ENCODE data around the gene HIVEP2. TPM values are rescaled to one million over a fixed set of nuclear protein-coding genes. Genes with fewer than 3 reads are reported as not detected.

The HIVEP2 gene
- total RNA-seq, 1 donor from 2014 or later: 11.8 TPM

- peaks cover 7% of the 10 kb centered on the region for H3K4me1 Mint-ChIP-seq (ENCODE audit: low read depth)
- peaks cover 1% of the 10 kb centered on the region for H3K36me3 Mint-ChIP-seq (ENCODE audit: insufficient read depth)
- no peak for DNase-seq (ENCODE audit: low spot score, unreplicated experiment)
- H3K27ac Mint-ChIP-seq: no peak overlapping the region
- no peaks in the 10 kb centered on the region for H3K27me3 Mint-ChIP-seq
- TF ChIP-seq CTCF (IDR thresholded peaks at IDR 0.05; ENCODE audit: unreplicated experiment): no peak
- H3K4me3 Mint-ChIP-seq (ENCODE audit: low read depth): no peak overlapping the region
- H3K9me3 Mint-ChIP-seq (ENCODE audit: low read depth): no peaks in the 10 kb centered on the region
Observed at GRCh38 chr6:142830116-142830710, 114.8 kb downstream of the HIVEP2 start.

- Mint-ChIP-seq H3K27me3 (no peaks in the 10 kb centered on the region), H3K9me3 (ENCODE audit: low read depth) (no peaks in the 10 kb centered on the region), H3K36me3 (ENCODE audit: insufficient read depth) (peaks cover 1% of the 10 kb centered on the region), H3K27ac (no peak overlapping the region), H3K4me3 (ENCODE audit: low read depth) (no peak overlapping the region), H3K4me1 (ENCODE audit: low read depth) (peaks cover 7% of the 10 kb centered on the region)
- DNase-seq (ENCODE audit: low spot score, unreplicated experiment): no peak
- no peak for TF ChIP-seq CTCF (IDR thresholded peaks at IDR 0.05; ENCODE audit: unreplicated experiment)
Observed at GRCh38 chr6:142829556-142829955, 115.4 kb downstream of the HIVEP2 start.

- no peaks in the 10 kb centered on the region for H3K27me3 Mint-ChIP-seq
- H3K4me3 Mint-ChIP-seq (ENCODE audit: low read depth): no peak overlapping the region
- H3K4me1 Mint-ChIP-seq (ENCODE audit: low read depth): peaks cover 7% of the 10 kb centered on the region
- no peak for DNase-seq (ENCODE audit: low spot score, unreplicated experiment)
- H3K9me3 Mint-ChIP-seq (ENCODE audit: low read depth): no peaks in the 10 kb centered on the region
- H3K36me3 Mint-ChIP-seq (ENCODE audit: insufficient read depth): peaks cover 1% of the 10 kb centered on the region
- no peak for TF ChIP-seq CTCF (IDR thresholded peaks at IDR 0.05; ENCODE audit: unreplicated experiment)
- no peak overlapping the region for H3K27ac Mint-ChIP-seq
Observed at GRCh38 chr6:142827991-142828390, 117.0 kb downstream of the HIVEP2 start.

GRCh38 chr6:142827369-142827768, 117.6 kb downstream of the HIVEP2 start:
- no peaks in the 10 kb centered on the region for H3K27me3 Mint-ChIP-seq
- H3K4me3 Mint-ChIP-seq (ENCODE audit: low read depth): no peak overlapping the region
- peaks cover 7% of the 10 kb centered on the region for H3K4me1 Mint-ChIP-seq (ENCODE audit: low read depth)
- no peak overlapping the region for H3K27ac Mint-ChIP-seq
- H3K9me3 Mint-ChIP-seq (ENCODE audit: low read depth): no peaks in the 10 kb centered on the region
- DNase-seq (ENCODE audit: low spot score, unreplicated experiment): no peak
- TF ChIP-seq CTCF (IDR thresholded peaks at IDR 0.05; ENCODE audit: unreplicated experiment): no peak
- H3K36me3 Mint-ChIP-seq (ENCODE audit: insufficient read depth): peaks cover 3% of the 10 kb centered on the region

GRCh38 chr6:142825760-142826159, 119.2 kb downstream of the HIVEP2 start:
- DNase-seq (ENCODE audit: low spot score, unreplicated experiment): no peak

More at GRCh38 chr6:142825760-142826159, 119.2 kb downstream of the HIVEP2 start:
- H3K9me3 Mint-ChIP-seq (ENCODE audit: low read depth): no peaks in the 10 kb centered on the region
- no peak overlapping the region for H3K27ac Mint-ChIP-seq
- H3K27me3 Mint-ChIP-seq: no peaks in the 10 kb centered on the region
- H3K36me3 Mint-ChIP-seq (ENCODE audit: insufficient read depth): peaks cover 3% of the 10 kb centered on the region
- no peak overlapping the region for H3K4me3 Mint-ChIP-seq (ENCODE audit: low read depth)
- no peak for TF ChIP-seq CTCF (IDR thresholded peaks at IDR 0.05; ENCODE audit: unreplicated experiment)
- peaks cover 7% of the 10 kb centered on the region for H3K4me1 Mint-ChIP-seq (ENCODE audit: low read depth)

Data from progenitor cell of endocrine pancreas (in vitro differentiated cells).